Measurements from ENCODE around the gene GFAP.
A peak's percentile ranks its signal among the peaks of the same experiment; 100 is the strongest.

The GFAP gene

DNA sequence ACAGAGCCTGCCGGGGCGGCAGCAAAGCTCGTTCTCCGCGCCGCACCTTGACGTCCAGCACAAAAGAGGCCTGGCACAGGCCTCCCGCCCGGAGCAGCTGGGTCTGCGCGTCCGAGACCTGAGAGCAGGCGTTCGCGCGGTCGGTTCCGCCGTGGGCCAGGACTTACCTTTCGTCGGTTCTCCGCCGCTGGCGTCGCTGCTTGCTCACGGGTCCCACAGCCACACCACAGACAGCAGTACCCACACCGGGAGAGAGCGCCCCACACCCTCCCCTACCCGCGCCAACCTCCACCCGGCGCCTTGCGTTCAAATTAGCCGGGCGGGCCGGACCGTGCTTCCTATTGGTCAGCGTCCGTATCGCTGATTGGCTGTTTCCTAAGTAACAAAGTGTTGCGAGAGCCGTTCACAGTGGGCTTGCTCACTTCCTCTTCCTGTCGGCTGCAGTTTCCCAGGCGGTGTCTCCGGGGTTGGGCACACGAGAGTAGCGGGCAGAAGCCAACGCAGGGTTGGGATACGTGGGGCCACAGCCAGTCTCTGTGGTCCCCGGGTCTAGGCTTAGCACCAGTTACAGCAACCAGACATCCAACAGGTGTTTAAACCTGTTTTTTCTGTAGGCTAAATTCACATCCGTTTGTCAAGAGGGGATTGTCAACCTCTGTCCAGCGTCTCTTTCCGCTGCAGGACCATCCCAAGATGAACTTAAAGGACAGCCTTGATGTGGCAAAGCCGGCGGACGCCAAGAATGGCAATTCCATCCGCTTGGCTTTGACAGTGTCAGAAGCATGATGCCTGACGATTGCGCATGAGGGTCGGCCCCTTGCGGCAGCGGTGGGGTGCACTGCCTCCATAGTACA lies 32.4 kb upstream of the GFAP start, which contains the start of gene KIF18B (continued):
- TF ChIP-seq ZSCAN5A (tag by site-specific recombination; IDR thresholded peaks at IDR 0.05) (peak; percentile 29; the same call in 1 of the 2 replicates), ZSCAN30 (tag by site-specific recombination; IDR thresholded peaks at IDR 0.05) (0 out of 2 replicates have a peak, but pooled peaks have one; percentile 53), TSHZ1 (tag by site-specific recombination; IDR thresholded peaks at IDR 0.05; ENCODE audit: borderline replicate concordance) (no peak), CTCF (tag by site-specific recombination; IDR thresholded peaks at IDR 0.05) (peak; percentile 90), ZBTB20 (tag by site-specific recombination; IDR thresholded peaks at IDR 0.05) (peak; percentile 42; the same call in 1 of the 2 replicates), ZNF473 (tag by site-specific recombination; IDR thresholded peaks at IDR 0.05) (no peak), TCF7L2 (IDR thresholded peaks at IDR 0.05; ENCODE audit: borderline replicate concordance, low read depth, low read length) (no peak), ZEB2 (tag by site-specific recombination; IDR thresholded peaks at IDR 0.05) (peak; percentile 75; the same call in 1 of the 2 replicates), ZBTB26 (tag by site-specific recombination; optimal IDR thresholded peaks at IDR 0.05) (peak; percentile 74), SCRT2 (tag by site-specific recombination; IDR thresholded peaks at IDR 0.05) (peak; percentile 94), ZIC2 (tag by site-specific recombination; IDR thresholded peaks at IDR 0.05) (0 out of 2 replicates have a peak, but pooled peaks have one; percentile 6), ZNF202 (tag by site-specific recombination; IDR thresholded peaks at IDR 0.05; ENCODE audit: borderline replicate concordance) (no peak), ZNF221 (tag by site-specific recombination; IDR thresholded peaks at IDR 0.05; ENCODE audit: borderline replicate concordance) (no peak), ZNF16 (tag by site-specific recombination; IDR thresholded peaks at IDR 0.05; ENCODE audit: low read depth) (no peak), IKZF3 (tag by site-specific recombination; IDR thresholded peaks at IDR 0.05) (no peak), ZNF394 (tag by site-specific recombination; IDR thresholded peaks at IDR 0.05; ENCODE audit: borderline replicate concordance) (peak; percentile 75)
- TF ChIP-seq, protein P1, sequence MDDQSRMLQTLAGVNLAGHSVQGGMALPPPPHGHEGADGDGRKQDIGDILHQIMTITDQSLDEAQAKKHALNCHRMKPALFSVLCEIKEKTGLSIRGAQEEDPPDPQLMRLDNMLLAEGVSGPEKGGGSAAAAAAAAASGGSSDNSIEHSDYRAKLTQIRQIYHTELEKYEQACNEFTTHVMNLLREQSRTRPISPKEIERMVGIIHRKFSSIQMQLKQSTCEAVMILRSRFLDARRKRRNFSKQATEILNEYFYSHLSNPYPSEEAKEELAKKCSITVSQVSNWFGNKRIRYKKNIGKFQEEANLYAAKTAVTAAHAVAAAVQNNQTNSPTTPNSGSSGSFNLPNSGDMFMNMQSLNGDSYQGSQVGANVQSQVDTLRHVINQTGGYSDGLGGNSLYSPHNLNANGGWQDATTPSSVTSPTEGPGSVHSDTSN (CRISPR knock-in tag; IDR thresholded peaks at IDR 0.05), result peak; percentile 81; the same call in 1 of the 2 replicates
- TF ChIP-seq, protein P2, sequence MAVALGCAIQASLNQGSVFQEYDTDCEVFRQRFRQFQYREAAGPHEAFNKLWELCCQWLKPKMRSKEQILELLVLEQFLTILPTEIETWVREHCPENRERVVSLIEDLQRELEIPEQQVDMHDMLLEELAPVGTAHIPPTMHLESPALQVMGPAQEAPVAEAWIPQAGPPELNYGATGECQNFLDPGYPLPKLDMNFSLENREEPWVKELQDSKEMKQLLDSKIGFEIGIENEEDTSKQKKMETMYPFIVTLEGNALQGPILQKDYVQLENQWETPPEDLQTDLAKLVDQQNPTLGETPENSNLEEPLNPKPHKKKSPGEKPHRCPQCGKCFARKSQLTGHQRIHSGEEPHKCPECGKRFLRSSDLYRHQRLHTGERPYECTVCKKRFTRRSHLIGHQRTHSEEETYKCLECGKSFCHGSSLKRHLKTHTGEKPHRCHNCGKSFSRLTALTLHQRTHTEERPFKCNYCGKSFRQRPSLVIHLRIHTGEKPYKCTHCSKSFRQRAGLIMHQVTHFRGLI (tag by site-specific recombination; IDR thresholded peaks at IDR 0.05), result peak; percentile 73; the same call in 1 of the 2 replicates
- TF ChIP-seq, protein P3, sequence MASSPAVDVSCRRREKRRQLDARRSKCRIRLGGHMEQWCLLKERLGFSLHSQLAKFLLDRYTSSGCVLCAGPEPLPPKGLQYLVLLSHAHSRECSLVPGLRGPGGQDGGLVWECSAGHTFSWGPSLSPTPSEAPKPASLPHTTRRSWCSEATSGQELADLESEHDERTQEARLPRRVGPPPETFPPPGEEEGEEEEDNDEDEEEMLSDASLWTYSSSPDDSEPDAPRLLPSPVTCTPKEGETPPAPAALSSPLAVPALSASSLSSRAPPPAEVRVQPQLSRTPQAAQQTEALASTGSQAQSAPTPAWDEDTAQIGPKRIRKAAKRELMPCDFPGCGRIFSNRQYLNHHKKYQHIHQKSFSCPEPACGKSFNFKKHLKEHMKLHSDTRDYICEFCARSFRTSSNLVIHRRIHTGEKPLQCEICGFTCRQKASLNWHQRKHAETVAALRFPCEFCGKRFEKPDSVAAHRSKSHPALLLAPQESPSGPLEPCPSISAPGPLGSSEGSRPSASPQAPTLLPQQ (tag by site-specific recombination; IDR thresholded peaks at IDR 0.05), result peak; percentile 94
- TF ChIP-seq, protein P4, sequence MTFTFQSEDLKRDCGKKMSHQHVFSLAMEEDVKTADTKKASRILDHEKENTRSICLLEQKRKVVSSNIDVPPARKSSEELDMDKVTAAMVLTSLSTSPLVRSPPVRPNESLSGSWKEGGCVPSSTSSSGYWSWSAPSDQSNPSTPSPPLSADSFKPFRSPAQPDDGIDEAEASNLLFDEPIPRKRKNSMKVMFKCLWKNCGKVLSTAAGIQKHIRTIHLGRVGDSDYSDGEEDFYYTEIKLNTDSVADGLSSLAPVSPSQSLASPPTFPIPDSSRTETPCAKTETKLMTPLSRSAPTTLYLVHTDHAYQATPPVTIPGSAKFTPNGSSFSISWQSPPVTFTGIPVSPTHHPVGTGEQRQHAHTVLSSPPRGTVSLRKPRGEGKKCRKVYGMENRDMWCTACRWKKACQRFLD (tag by site-specific recombination; IDR thresholded peaks at IDR 0.05), result peak; percentile 94

Measured in HEK293 (cell line).